ENCODE results near the gene FRS2.

The FRS2 gene

GRCh38 chr12:69570545-69571399 lies 100.6 kb downstream of the FRS2 start:
- DNase-seq, result peak; percentile 52
- Histone ChIP-seq H3K36me3 (peaks cover 55% of the 10 kb centered on the region), H3K27me3 (ENCODE audit: insufficient read depth, low read depth, severe bottlenecking) (no peaks in the 10 kb centered on the region), H3K4me3 (ENCODE audit: low read depth, low read length) (no peak overlapping the region), H3K9me3 (ENCODE audit: severe bottlenecking) (no peaks in the 10 kb centered on the region), H3K27ac (no peak overlapping the region)
- TF ChIP-seq CTCF (IDR thresholded peaks at IDR 0.05; ENCODE audit: low read depth, low read length), result peak; percentile 64

- TF ChIP-seq CTCF (IDR thresholded peaks at IDR 0.05; ENCODE audit: low read depth, low read length), result no peak
- Histone ChIP-seq H3K27me3 (ENCODE audit: insufficient read depth, low read depth, severe bottlenecking) (no peaks in the 10 kb centered on the region), H3K4me3 (ENCODE audit: low read depth, low read length) (no peak overlapping the region), H3K9me3 (ENCODE audit: severe bottlenecking) (no peaks in the 10 kb centered on the region), H3K36me3 (peaks cover 41% of the 10 kb centered on the region), H3K27ac (no peak overlapping the region)
- DNase-seq, result no peak
Measured at GRCh38 chr12:69575346-69575745, 105.2 kb downstream of the FRS2 start.

- H3K9me3 ChIP-seq (ENCODE audit: severe bottlenecking), result no peaks in the 10 kb centered on the region
- H3K27me3 ChIP-seq (ENCODE audit: insufficient read depth, low read depth, severe bottlenecking), result no peaks in the 10 kb centered on the region
- H3K4me3 ChIP-seq (ENCODE audit: low read depth, low read length), result no peak overlapping the region
- H3K36me3 ChIP-seq, result peaks cover 22% of the 10 kb centered on the region
- H3K27ac ChIP-seq, result no peak overlapping the region
- no peak for TF ChIP-seq CTCF (IDR thresholded peaks at IDR 0.05; ENCODE audit: low read depth, low read length)
- no peak for DNase-seq
Measured at GRCh38 chr12:69578283-69578682, 108.1 kb downstream of the FRS2 start.

- no peaks in the 10 kb centered on the region for H3K9me3 ChIP-seq (ENCODE audit: severe bottlenecking)
- DNase-seq, result no peak
- H3K36me3 ChIP-seq, result peaks cover 15% of the 10 kb centered on the region
- no peak overlapping the region for H3K27ac ChIP-seq
- no peak for TF ChIP-seq CTCF (IDR thresholded peaks at IDR 0.05; ENCODE audit: low read depth, low read length)
- no peak overlapping the region for H3K4me3 ChIP-seq (ENCODE audit: low read depth, low read length)
- H3K27me3 ChIP-seq (ENCODE audit: insufficient read depth, low read depth, severe bottlenecking), result no peaks in the 10 kb centered on the region
Measured at GRCh38 chr12:69579029-69579428, 108.8 kb downstream of the FRS2 start.

- Histone ChIP-seq H3K27me3 (ENCODE audit: insufficient read depth, low read depth, severe bottlenecking) (no peaks in the 10 kb centered on the region), H3K36me3 (peaks cover 4% of the 10 kb centered on the region), H3K27ac (no peak overlapping the region), H3K9me3 (ENCODE audit: severe bottlenecking) (no peaks in the 10 kb centered on the region), H3K4me3 (ENCODE audit: low read depth, low read length) (no peak overlapping the region)
- TF ChIP-seq CTCF (IDR thresholded peaks at IDR 0.05; ENCODE audit: low read depth, low read length), result no peak
- no peak for DNase-seq
Measured at GRCh38 chr12:69580074-69580473, 109.9 kb downstream of the FRS2 start.

GRCh38 chr12:69583203-69583602 lies 113.0 kb downstream of the FRS2 start:
- DNase-seq, result peak; percentile 46
- Histone ChIP-seq H3K27ac (no peak overlapping the region), H3K27me3 (ENCODE audit: insufficient read depth, low read depth, severe bottlenecking) (no peaks in the 10 kb centered on the region), H3K36me3 (peaks cover 27% of the 10 kb centered on the region), H3K9me3 (ENCODE audit: severe bottlenecking) (no peaks in the 10 kb centered on the region), H3K4me3 (ENCODE audit: low read depth, low read length) (no peak overlapping the region)
- peak; percentile 64 for TF ChIP-seq CTCF (IDR thresholded peaks at IDR 0.05; ENCODE audit: low read depth, low read length)
